SK-N-SH treated with all-trans-retinoic acid at 6 μM for 48 hours (cell line): Measurements from ENCODE around the gene OSBPL2.

ENCODE experiments used
- ATAC-seq: fragments of 200-7000 bp; cut with Tn5 transposase; 3 replicates; pipeline ENCODE4 v1.9.1; 2020; ENCODE audit warnings: mild to moderate bottlenecking, moderate library complexity
- ARNTL ChIP-seq: fragments of 450-650 bp; formaldehyde crosslinking; IDR thresholded peaks from 2 replicates; pipeline ENCODE4 v1.5.0; 2020; ENCODE audit warnings: low read depth, mild to moderate bottlenecking, moderate library complexity, borderline replicate concordance
- BACH2 ChIP-seq: fragments of 250-450 bp; sonication (Bioruptor Pico); IDR thresholded peaks from 2 replicates; pipeline ENCODE4 v1.9.0; 2021; ENCODE audit warnings: mild to moderate bottlenecking, borderline replicate concordance
- CREB5 ChIP-seq: fragments of 250-450 bp; sonication (Bioruptor Pico); IDR thresholded peaks from 2 replicates; pipeline ENCODE4 v1.5.1; 2020; ENCODE audit warnings: low read depth, mild to moderate bottlenecking, moderate library complexity
- CSDC2 ChIP-seq: fragments of 250-450 bp; sonication (Bioruptor Pico); IDR thresholded peaks from 2 replicates; pipeline ENCODE4 v1.5.0; 2020; ENCODE audit warnings: mild to moderate bottlenecking, moderate library complexity
- CSRNP3 ChIP-seq: fragments of 250-450 bp; sonication (Bioruptor Pico); IDR thresholded peaks from 2 replicates; pipeline ENCODE4 v1.5.1; 2021; ENCODE audit warnings: mild to moderate bottlenecking, moderate library complexity
- ESRRG ChIP-seq: fragments of 250-450 bp; sonication (Bioruptor Pico); IDR thresholded peaks from 2 replicates; pipeline ENCODE4 v1.6.1; 2021; ENCODE audit warnings: mild to moderate bottlenecking
- GLIS3 ChIP-seq: fragments of 250-450 bp; sonication (Bioruptor Pico); IDR thresholded peaks from 2 replicates; pipeline ENCODE4 v1.5.0; 2020; ENCODE audit warnings: mild to moderate bottlenecking, moderate library complexity
- ISL1 ChIP-seq: fragments of 250-450 bp; sonication (Bioruptor Pico); IDR thresholded peaks from 2 replicates; pipeline ENCODE4 v2.1.2; 2022; ENCODE audit warnings: mild to moderate bottlenecking, moderate library complexity
- OSR1 ChIP-seq: fragments of 250-450 bp; sonication (Bioruptor Pico); IDR thresholded peaks from 2 replicates; pipeline ENCODE4 v1.8.0; 2022; ENCODE audit warnings: moderate library complexity, mild to moderate bottlenecking, inconsistent platforms
- PATZ1 ChIP-seq: fragments of 250-450 bp; sonication (Bioruptor Pico); IDR thresholded peaks from 2 replicates; pipeline ENCODE4 v1.8.0; 2020; ENCODE audit warnings: mild to moderate bottlenecking, moderate library complexity, borderline replicate concordance
- POU6F1 ChIP-seq: fragments of 250-450 bp; sonication (Bioruptor Pico); IDR thresholded peaks from 2 replicates; pipeline ENCODE4 v1.8.0; 2021; ENCODE audit warnings: low read depth, mild to moderate bottlenecking, moderate library complexity, borderline replicate concordance
- PPARA ChIP-seq: fragments of 250-450 bp; sonication (Bioruptor Pico); IDR thresholded peaks from 2 replicates; pipeline ENCODE4 v1.5.0; 2020; ENCODE audit warnings: mild to moderate bottlenecking, borderline replicate concordance
- RARB ChIP-seq: fragments of 250-450 bp; sonication (Bioruptor Pico); IDR thresholded peaks from 2 replicates; pipeline ENCODE4 v1.8.0; 2021; ENCODE audit warnings: mild to moderate bottlenecking, moderate library complexity
- SNAI2 ChIP-seq: fragments of 250-450 bp; sonication (Bioruptor Pico); IDR thresholded peaks from 2 replicates; pipeline ENCODE4 v1.5.0; 2020; ENCODE audit warnings: mild to moderate bottlenecking, moderate library complexity
- TCF4 ChIP-seq: fragments of 250-450 bp; sonication (Bioruptor Pico); IDR thresholded peaks from 2 replicates; pipeline ENCODE4 v1.8.0; 2021; ENCODE audit warnings: mild to moderate bottlenecking, moderate library complexity, borderline replicate concordance
- TSHZ2 ChIP-seq: fragments of 250-450 bp; sonication (Bioruptor Pico); IDR thresholded peaks from 2 replicates; pipeline ENCODE4 v1.5.0; 2020; ENCODE audit warnings: mild to moderate bottlenecking, moderate library complexity
- ZC3H10 ChIP-seq: fragments of 250-450 bp; sonication (Bioruptor Pico); IDR thresholded peaks from 2 replicates; pipeline ENCODE4 v1.5.1; 2021; ENCODE audit warnings: mild to moderate bottlenecking, moderate library complexity
- ZFP3 ChIP-seq: fragments of 250-450 bp; sonication (Bioruptor Pico); IDR thresholded peaks from 2 replicates; pipeline ENCODE4 v1.5.0; 2020; ENCODE audit warnings: mild to moderate bottlenecking, moderate library complexity
- ZFP30 ChIP-seq: fragments of 450-650 bp; formaldehyde crosslinking; IDR thresholded peaks from 2 replicates; pipeline ENCODE4 v1.5.0; 2022; ENCODE audit warnings: mild to moderate bottlenecking, moderate library complexity
- ZNF565 ChIP-seq: fragments of 450-650 bp; formaldehyde crosslinking; conservative IDR thresholded peaks from 2 replicates; pipeline ENCODE4 v1.5.0; 2020; ENCODE audit warnings: low read depth, mild to moderate bottlenecking, moderate library complexity
- ZNF70 ChIP-seq: fragments of 450-650 bp; formaldehyde crosslinking; IDR thresholded peaks from 2 replicates; pipeline ENCODE4 v1.5.0; 2020; ENCODE audit warnings: mild to moderate bottlenecking, moderate library complexity
- ZNF8 ChIP-seq: fragments of 450-650 bp; formaldehyde crosslinking; IDR thresholded peaks from 2 replicates; pipeline ENCODE4 v1.5.0; 2020; ENCODE audit warnings: mild to moderate bottlenecking, moderate library complexity

The OSBPL2 gene

GRCh38 chr20:62200491-62201172 lies 37.7 kb upstream of the OSBPL2 start:
- ATAC-seq = no peak
- TF ChIP-seq ZNF70 (CRISPR knock-in tag) = no peak
- no peak for TF ChIP-seq PATZ1 (CRISPR knock-in tag)
- no peak for TF ChIP-seq SNAI2
- TF ChIP-seq CSDC2 (CRISPR knock-in tag) = no peak
- no peak for TF ChIP-seq ESRRG (CRISPR knock-in tag)
- no peak for TF ChIP-seq CREB5 (CRISPR knock-in tag)
- no peak for TF ChIP-seq ISL1 (CRISPR knock-in tag)
- TF ChIP-seq PPARA = no peak
- no peak for TF ChIP-seq OSR1 (CRISPR knock-in tag)
- TF ChIP-seq ZNF565 (CRISPR knock-in tag) = no peak
- TF ChIP-seq RARB (CRISPR knock-in tag) = no peak

- ATAC-seq = no peak
- TF ChIP-seq ARNTL (CRISPR knock-in tag) = no peak
- no peak for TF ChIP-seq OSR1 (CRISPR knock-in tag)
- no peak for TF ChIP-seq CREB5 (CRISPR knock-in tag)
- no peak for TF ChIP-seq PPARA
- no peak for TF ChIP-seq TSHZ2 (CRISPR knock-in tag)
- TF ChIP-seq SNAI2 = no peak
- no peak for TF ChIP-seq PATZ1 (CRISPR knock-in tag)
- TF ChIP-seq TCF4 (CRISPR knock-in tag) = no peak
- no peak for TF ChIP-seq GLIS3 (CRISPR knock-in tag)
- no peak for TF ChIP-seq RARB (CRISPR knock-in tag)
- TF ChIP-seq ZFP30 (CRISPR knock-in tag) = no peak
- no peak for TF ChIP-seq CSDC2 (CRISPR knock-in tag)
- TF ChIP-seq ZFP3 (CRISPR knock-in tag) = no peak
- TF ChIP-seq ISL1 (CRISPR knock-in tag) = no peak
- no peak for TF ChIP-seq BACH2 (CRISPR knock-in tag)
Observed at GRCh38 chr20:62201173-62202082, 36.9 kb upstream of the OSBPL2 start.

GRCh38 chr20:62202083-62202395 lies 36.3 kb upstream of the OSBPL2 start:
- no peak for ATAC-seq
- TF ChIP-seq CSRNP3 (CRISPR knock-in tag) = no peak
- TF ChIP-seq ZNF8 (CRISPR knock-in tag) = no peak
- no peak for TF ChIP-seq CREB5 (CRISPR knock-in tag)
- no peak for TF ChIP-seq CSDC2 (CRISPR knock-in tag)
- TF ChIP-seq OSR1 (CRISPR knock-in tag) = no peak
- no peak for TF ChIP-seq ZNF70 (CRISPR knock-in tag)
- no peak for TF ChIP-seq ZC3H10 (CRISPR knock-in tag)
- TF ChIP-seq SNAI2 = no peak
- no peak for TF ChIP-seq POU6F1 (CRISPR knock-in tag)
- TF ChIP-seq ZNF565 (CRISPR knock-in tag) = no peak
- TF ChIP-seq ISL1 (CRISPR knock-in tag) = no peak
